Thymus (tissue), 11 donors: ENCODE data around the gene ACSS1. TPM values are rescaled to one million over a fixed set of nuclear protein-coding genes. Genes with fewer than 3 reads are reported as not detected.

ENCODE experiments used
- DNase-seq, 9 donors: peaks; one replicate each; pipeline ENCODE4 v3.0.0-alpha.2; 2013; ENCODE audit warnings: low spot score in 9 of 9, low read depth in 6 of 9, missing footprints in 1 of 9
- H3K27ac ChIP-seq, 2 donors: one replicate each; pipeline ENCODE4 v1.5.1; 2013; ENCODE audit warnings: control low read depth in 1 of 2, low read depth in 1 of 2, low read length in 1 of 2, mild to moderate bottlenecking in 1 of 2, moderate library complexity in 1 of 2
- H3K27me3 ChIP-seq, 2 donors: one replicate each; pipeline ENCODE4 v1.5.1; 2013; ENCODE audit warnings: low read length in 1 of 2; ENCODE audit not compliant: control insufficient read depth in 2 of 2, insufficient read depth in 1 of 2
- H3K36me3 ChIP-seq, 2 donors: one replicate each; pipeline ENCODE4 v1.5.1; 2013; ENCODE audit warnings: low read length in 1 of 2, mild to moderate bottlenecking in 1 of 2, moderate library complexity in 1 of 2; ENCODE audit not compliant: control insufficient read depth in 2 of 2, insufficient read depth in 2 of 2
- H3K4me1 ChIP-seq, 2 donors: one replicate each; pipeline ENCODE4 v1.5.1; 2013; ENCODE audit warnings: low read length in 2 of 2; ENCODE audit not compliant: control insufficient read depth in 2 of 2, insufficient read depth in 2 of 2
- H3K4me3 ChIP-seq, 2 donors: one replicate each; pipeline ENCODE4 v1.5.1; 2013; ENCODE audit warnings: low read length in 2 of 2, control low read depth in 1 of 2, mild to moderate bottlenecking in 1 of 2
- H3K9me3 ChIP-seq, 2 donors: one replicate each; pipeline ENCODE4 v1.5.1; 2013; ENCODE audit warnings: low read length in 1 of 2, mild to moderate bottlenecking in 1 of 2; ENCODE audit not compliant: control insufficient read depth in 2 of 2, insufficient read depth in 1 of 2
- WGBS: extraction: QIAGEN DNeasy Blood & Tissue Kit; methylation state at CpG from one replicate; pipeline ENCODE4 v1.1.7; 2013; 5-methylcytosine and 5-hydroxymethylcytosine counted together
- polyA plus RNA-seq: library from polyadenylated mRNA; stranded (reverse); fragments of 200-250 nt; gene quantifications from one replicate; pipeline ENCODE4 v1.2.3, GENCODE V29; 2013
- total RNA-seq: library from RNA; stranded (reverse); fragments of 120-200 nt; gene quantifications from one replicate; pipeline ENCODE4 v1.2.4, GENCODE V29; 2013
- donor health status: healthy.

Gene ACSS1
- total and polyA plus RNA-seq, 2 donors, result 22.2 to 27.8 TPM

- no peak for DNase-seq
- Histone ChIP-seq H3K4me1 (peaks cover 0 to 4% of the 10 kb centered on the region in 2 donors), H3K27me3 (no peaks in the 10 kb centered on the region), H3K27ac (no peak overlapping the region), H3K9me3 (no peaks in the 10 kb centered on the region), H3K36me3 (peaks cover 57 to 59% of the 10 kb centered on the region in 2 donors), H3K4me3 (no peak overlapping the region)
- 98% methylated on average over 6 of the region's 6 CpGs for WGBS
These were observed 86.4 kb downstream of the ACSS1 start for GRCh38 chr20:24971376-24972101.

DNA sequence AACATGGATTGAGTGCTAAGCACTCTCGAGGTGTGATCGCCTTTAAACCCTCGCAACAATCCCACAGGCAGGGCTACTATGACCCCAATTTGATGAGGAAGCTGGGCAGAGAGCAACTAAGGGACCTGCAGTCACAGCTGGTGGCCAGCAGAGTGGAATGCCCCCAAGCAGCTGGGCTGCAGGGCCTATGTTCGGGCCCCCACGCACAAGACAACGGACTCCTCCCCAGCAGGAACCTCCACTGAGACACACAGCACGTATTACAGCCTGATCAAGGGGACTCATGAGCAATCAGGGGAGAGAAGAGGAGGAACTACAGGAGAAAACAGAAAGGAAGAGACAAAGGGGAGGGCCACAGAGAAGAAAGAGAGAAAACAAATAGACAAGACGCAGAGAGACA is 87.2 kb downstream of the ACSS1 start:
- 95% methylated on average over 8 of the region's 8 CpGs for WGBS

GRCh38 chr20:24970030-24970553 is 87.8 kb downstream of the ACSS1 start:
- Histone ChIP-seq H3K9me3 (no peaks in the 10 kb centered on the region), H3K36me3 (peaks cover 67 to 70% of the 10 kb centered on the region in 2 donors), H3K4me3 (no peak overlapping the region), H3K27ac (no peak overlapping the region), H3K4me1 (peaks cover 0 to 4% of the 10 kb centered on the region in 2 donors), H3K27me3 (no peaks in the 10 kb centered on the region)
- 97% methylated on average over 5 of the region's 5 CpGs for WGBS
- DNase-seq, result no peak

More for the DNA sequence above, 87.2 kb downstream of the ACSS1 start:
- no peak overlapping the region for H3K4me3 ChIP-seq
- DNase-seq, result no peak
- peaks cover 0 to 4% of the 10 kb centered on the region in 2 donors for H3K4me1 ChIP-seq
- H3K27ac ChIP-seq, result no peak overlapping the region
- no peaks in the 10 kb centered on the region for H3K27me3 ChIP-seq
- no peaks in the 10 kb centered on the region for H3K9me3 ChIP-seq
- peaks cover 63 to 64% of the 10 kb centered on the region in 2 donors for H3K36me3 ChIP-seq

DNA sequence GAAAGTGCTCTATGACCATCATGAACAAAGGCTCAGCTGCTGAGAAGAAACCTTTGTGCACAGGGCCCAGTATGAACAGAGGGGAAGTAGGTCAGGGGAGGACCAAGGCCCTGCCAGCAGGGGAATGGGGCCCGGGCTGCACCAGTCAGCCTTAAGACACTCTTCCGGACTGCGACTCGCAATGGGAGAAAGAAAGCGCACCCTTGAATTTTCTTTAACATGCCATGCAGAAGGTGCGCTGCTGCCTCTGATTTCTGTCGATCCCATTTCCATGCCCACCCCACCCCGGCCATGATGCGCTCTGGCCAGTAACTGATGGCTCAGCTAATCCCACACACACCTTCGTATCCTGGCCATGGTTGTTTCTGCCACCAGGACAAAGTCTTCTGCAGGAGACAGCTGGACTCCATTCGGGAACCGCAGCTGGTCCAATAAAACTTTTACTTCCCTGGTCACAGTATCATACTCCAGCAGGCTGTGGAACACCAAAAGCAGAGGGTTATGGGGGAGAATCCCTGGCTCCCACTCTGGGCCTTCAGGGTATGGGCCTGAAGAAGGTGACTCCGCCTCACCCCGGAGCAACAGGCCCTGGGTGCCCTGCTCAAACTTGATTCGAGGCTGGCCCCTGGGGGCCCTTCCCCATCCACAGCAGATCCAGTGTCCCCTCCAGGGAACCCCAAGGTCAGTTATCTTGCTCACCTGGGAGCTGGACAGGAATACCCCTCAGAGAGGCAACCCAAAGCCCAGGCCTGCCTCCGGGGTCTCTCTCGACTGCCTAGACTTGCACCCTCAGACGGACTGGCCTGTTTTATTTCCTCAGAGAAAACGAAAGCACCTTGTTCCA is 88.5 kb downstream of the ACSS1 start:
- no peak for DNase-seq
- no peaks in the 10 kb centered on the region for H3K27me3 ChIP-seq
- peaks cover 0 to 4% of the 10 kb centered on the region in 2 donors for H3K4me1 ChIP-seq
- H3K36me3 ChIP-seq, result peaks cover 74 to 76% of the 10 kb centered on the region in 2 donors
- WGBS, result 97% methylated on average over 19 of the region's 19 CpGs
- no peak overlapping the region for H3K4me3 ChIP-seq
- no peak overlapping the region for H3K27ac ChIP-seq
- no peaks in the 10 kb centered on the region for H3K9me3 ChIP-seq

DNA sequence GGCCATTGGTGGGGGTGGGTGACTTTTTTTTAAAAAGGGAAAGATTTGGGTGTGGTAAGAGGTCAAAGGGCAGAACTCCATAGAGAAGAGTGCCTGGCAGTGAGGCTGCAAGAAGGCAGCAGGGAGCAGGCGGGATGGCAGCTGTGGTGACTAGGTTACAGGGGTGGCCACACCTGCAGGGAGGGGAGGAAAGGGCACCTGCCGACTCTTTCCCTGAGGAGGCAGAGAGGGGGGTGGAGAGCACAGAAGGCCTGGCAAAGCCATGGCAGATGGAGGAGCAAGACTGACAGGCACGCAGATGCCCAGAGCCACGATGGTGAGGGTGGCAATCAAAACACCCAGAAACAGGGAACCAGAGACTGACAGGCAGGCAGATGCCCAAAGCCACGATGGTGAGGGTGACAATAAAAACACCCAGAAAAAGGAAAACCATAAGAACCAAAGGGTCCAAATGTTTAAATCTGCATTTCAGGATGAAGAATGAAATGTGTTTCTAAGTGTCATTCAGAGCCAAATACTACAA is 89.6 kb downstream of the ACSS1 start:
- 83% methylated on average over 5 of the region's 5 CpGs for WGBS
- Histone ChIP-seq H3K36me3 (peaks cover 80 to 84% of the 10 kb centered on the region in 2 donors), H3K9me3 (no peaks in the 10 kb centered on the region), H3K4me3 (no peak overlapping the region), H3K27ac (no peak overlapping the region), H3K4me1 (peaks cover 0 to 4% of the 10 kb centered on the region in 2 donors), H3K27me3 (no peaks in the 10 kb centered on the region)
- no peak for DNase-seq

DNA sequence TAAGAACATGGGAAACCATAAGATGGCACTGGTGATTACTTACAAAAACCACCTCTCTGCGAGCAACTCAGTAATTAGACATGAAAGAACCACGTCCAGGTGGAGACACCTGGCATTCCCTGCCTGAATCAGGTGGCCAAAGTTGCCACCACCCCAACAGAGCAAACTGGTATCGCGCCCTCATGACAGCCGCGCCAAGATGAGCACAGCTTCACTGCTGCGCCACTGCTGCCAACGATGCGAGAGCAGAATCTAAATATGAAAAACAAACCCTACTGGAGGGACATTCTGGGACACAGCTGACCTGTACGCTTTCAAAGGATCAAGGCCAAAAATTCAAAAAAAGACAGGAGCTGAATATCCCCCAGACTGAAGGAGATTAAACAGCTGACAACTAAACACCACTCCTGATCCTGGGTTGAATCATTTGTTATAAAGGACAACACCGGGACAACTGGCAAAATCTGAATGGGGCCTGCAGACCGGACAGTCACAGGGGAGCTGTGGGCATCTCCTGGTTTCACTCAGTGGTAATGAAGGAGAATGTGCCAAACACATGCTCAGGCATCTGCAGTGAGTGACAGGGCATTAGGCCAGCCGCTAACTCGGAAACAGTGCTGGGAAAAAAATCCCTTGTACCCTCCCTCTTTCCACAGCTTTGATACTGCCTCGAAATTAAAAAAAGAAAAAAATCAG is 91.5 kb downstream of the ACSS1 start:
- peaks cover 81 to 83% of the 10 kb centered on the region in 2 donors for H3K36me3 ChIP-seq
- no peak overlapping the region for H3K27ac ChIP-seq
- no peaks in the 10 kb centered on the region for H3K9me3 ChIP-seq
- no peak for DNase-seq
- H3K4me1 ChIP-seq, result peaks cover 0 to 2% of the 10 kb centered on the region in 2 donors
- H3K4me3 ChIP-seq, result no peak overlapping the region
- H3K27me3 ChIP-seq, result no peaks in the 10 kb centered on the region
- 97% methylated on average over 15 of the region's 15 CpGs for WGBS

GRCh38 chr20:24965065-24965919 is 92.6 kb downstream of the ACSS1 start:
- no peaks in the 10 kb centered on the region for H3K9me3 ChIP-seq
- no peak overlapping the region for H3K27ac ChIP-seq
- H3K36me3 ChIP-seq, result peaks cover 74 to 81% of the 10 kb centered on the region in 2 donors
- 96% methylated on average over 7 of the region's 7 CpGs for WGBS
- no peak for DNase-seq
- H3K4me1 ChIP-seq, result no peaks in the 10 kb centered on the region
- no peaks in the 10 kb centered on the region for H3K27me3 ChIP-seq
- no peak overlapping the region for H3K4me3 ChIP-seq

DNA sequence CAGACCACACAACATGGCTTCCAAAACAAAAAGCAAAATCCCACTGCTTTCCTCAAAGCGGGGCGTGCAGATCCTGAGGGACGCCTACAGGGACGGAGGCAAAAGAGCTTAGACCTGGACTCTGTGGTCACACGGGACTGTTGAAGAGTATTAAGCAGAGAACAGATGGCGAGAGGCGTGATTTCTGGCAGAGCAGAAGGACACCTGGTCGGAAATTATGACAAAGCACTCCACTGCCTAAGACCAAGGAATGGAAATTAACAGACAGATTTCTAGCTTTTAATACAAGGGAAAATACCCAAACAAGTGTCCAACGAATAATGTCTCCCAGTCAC is 93.5 kb downstream of the ACSS1 start:
- no peak overlapping the region for H3K4me3 ChIP-seq
- 97% methylated on average over 9 of the region's 9 CpGs for WGBS
- no peaks in the 10 kb centered on the region for H3K27me3 ChIP-seq
- no peak overlapping the region for H3K27ac ChIP-seq
- no peaks in the 10 kb centered on the region for H3K4me1 ChIP-seq
- DNase-seq, result no peak
- H3K36me3 ChIP-seq, result peaks cover 69 to 82% of the 10 kb centered on the region in 2 donors
- H3K9me3 ChIP-seq, result no peaks in the 10 kb centered on the region
